Activated T-helper 1 cell treated with anti-CD3 and anti-CD28 coated beads, Interleukin-12 subunit alpha, Interleukin-12 subunit beta, Interleukin-2, Interleukin-4 antibody, amounts not matched to agents 30 ng/mL and 10 ng/mL and 1 ng/mL, durations not matched to agents 14 hours and 24 hours and 36 hours (primary cell): ENCODE measurements around the gene SELE. TPM values are rescaled to one million over a fixed set of nuclear protein-coding genes. Genes with fewer than 3 reads are reported as not detected.
"Not testable (repeated sequence)": the region's sequence is repeated elsewhere in the genome, so short reads cannot be mapped to it uniquely, and the experiment has no call there.

Experiments used
- DNase-seq: peaks from one replicate; pipeline ENCODE4 v3.0.0; 2021; ENCODE audit warnings: low spot score
- H3K27ac Mint-ChIP-seq: one replicate; pipeline ENCODE4 v1.8.0; 2021; ENCODE audit warnings: mild to moderate bottlenecking, mixed read lengths
- H3K27me3 Mint-ChIP-seq: one replicate; pipeline ENCODE4 v1.8.0; 2022; ENCODE audit warnings: mild to moderate bottlenecking, moderate library complexity, mixed read lengths; ENCODE audit not compliant: insufficient read depth
- H3K36me3 Mint-ChIP-seq: one replicate; pipeline ENCODE4 v1.8.0; 2021; ENCODE audit warnings: low read depth, mixed read lengths
- H3K4me1 Mint-ChIP-seq: one replicate; pipeline ENCODE4 v1.8.0; 2021; ENCODE audit warnings: low read depth, mixed read lengths
- H3K4me3 Mint-ChIP-seq: one replicate; pipeline ENCODE4 v1.8.0; 2021; ENCODE audit warnings: mild to moderate bottlenecking, moderate library complexity, mixed read lengths
- H3K9me3 Mint-ChIP-seq: one replicate; pipeline ENCODE4 v1.8.0; 2021; ENCODE audit warnings: mixed read lengths
- intact Hi-C: fragments of 100-400 bp; cut with micrococcal nuclease; formaldehyde crosslinking; loops from one replicate; pipeline ENCODE4 v1.15.1; 2024
- total RNA-seq: library from RNA; stranded (reverse); gene quantifications from 2 replicates; pipeline ENCODE4 v1.2.3, GENCODE V29; 2022

Gene SELE
- total RNA-seq, 1 donor from 2014 or later: not detected

- DNase-seq: peak; percentile 55
- intact Hi-C loops: loop anchor here (1.0 to 5.0 kb wide), 7 partner anchors 18 to 1456 kb away; partner anchors contain the start of genes BLZF1, NME7, SELL and SLC19A2
- Mint-ChIP-seq H3K4me1 (peaks cover 88% of the 10 kb centered on the region), H3K36me3 (peaks cover 46% of the 10 kb centered on the region), H3K4me3 (peak overlapping the region; percentile 64), H3K27me3 (no peaks in the 10 kb centered on the region), H3K27ac (peak overlapping the region; percentile 90), H3K9me3 (no peaks in the 10 kb centered on the region)
These were observed 41.0 kb downstream of the SELE start for GRCh38 chr1:169692756-169693460.

- H3K9me3 Mint-ChIP-seq: no peaks in the 10 kb centered on the region
- peak overlapping the region; percentile 78 for H3K27ac Mint-ChIP-seq
- DNase-seq: no peak
- peak overlapping the region; percentile 32 for H3K4me3 Mint-ChIP-seq
- H3K4me1 Mint-ChIP-seq: peaks cover 66% of the 10 kb centered on the region
- intact Hi-C loops: loop anchor here (5.0 kb wide), 3 partner anchors 203 to 1223 kb away; partner anchors contain the start of genes BLZF1, NME7 and SLC19A2
- peaks cover 33% of the 10 kb centered on the region for H3K36me3 Mint-ChIP-seq
- no peaks in the 10 kb centered on the region for H3K27me3 Mint-ChIP-seq
These were observed 43.4 kb downstream of the SELE start for GRCh38 chr1:169690489-169690888.

- Mint-ChIP-seq H3K4me1 (peaks cover 55% of the 10 kb centered on the region), H3K27ac (peak overlapping the region; percentile 41), H3K27me3 (no peaks in the 10 kb centered on the region), H3K36me3 (peaks cover 22% of the 10 kb centered on the region), H3K4me3 (no peak overlapping the region), H3K9me3 (no peaks in the 10 kb centered on the region)
- no peak for DNase-seq
- intact Hi-C loops: no loop called here
These were observed 44.5 kb downstream of the SELE start for GRCh38 chr1:169689395-169689794.

- H3K27me3 Mint-ChIP-seq, H3K9me3 Mint-ChIP-seq, H3K27ac Mint-ChIP-seq, DNase-seq, H3K4me3 Mint-ChIP-seq, intact Hi-C loops: not testable (repeated sequence)
- Mint-ChIP-seq H3K4me1 (peaks cover 45% of the 10 kb centered on the region), H3K36me3 (peaks cover 17% of the 10 kb centered on the region)
These were observed 45.5 kb downstream of the SELE start for GRCh38 chr1:169688377-169688776.

- H3K9me3 Mint-ChIP-seq: no peaks in the 10 kb centered on the region
- no peaks in the 10 kb centered on the region for H3K27me3 Mint-ChIP-seq
- peaks cover 40% of the 10 kb centered on the region for H3K4me1 Mint-ChIP-seq
- DNase-seq: no peak
- H3K36me3 Mint-ChIP-seq: peaks cover 2% of the 10 kb centered on the region
- H3K4me3 Mint-ChIP-seq: no peak overlapping the region
- intact Hi-C loops: no loop called here
- peak overlapping the region; percentile 72 for H3K27ac Mint-ChIP-seq
These were observed 50.2 kb downstream of the SELE start for GRCh38 chr1:169683661-169684060.

GRCh38 chr1:169683168-169683567, 50.7 kb downstream of the SELE start:
- intact Hi-C loops, H3K27me3 Mint-ChIP-seq, H3K4me3 Mint-ChIP-seq, H3K9me3 Mint-ChIP-seq, H3K36me3 Mint-ChIP-seq, DNase-seq: not testable (repeated sequence)
- H3K27ac Mint-ChIP-seq: peak overlapping the region; percentile 72
- peaks cover 41% of the 10 kb centered on the region for H3K4me1 Mint-ChIP-seq

- peaks cover 51% of the 10 kb centered on the region for H3K4me1 Mint-ChIP-seq
- no peaks in the 10 kb centered on the region for H3K27me3 Mint-ChIP-seq
- H3K36me3 Mint-ChIP-seq: no peaks in the 10 kb centered on the region
- no peaks in the 10 kb centered on the region for H3K9me3 Mint-ChIP-seq
- no peak overlapping the region for H3K27ac Mint-ChIP-seq
- no peak for DNase-seq
- intact Hi-C loops: no loop called here
- H3K4me3 Mint-ChIP-seq: no peak overlapping the region
These were observed 51.8 kb downstream of the SELE start for GRCh38 chr1:169682071-169682470.

GRCh38 chr1:169681140-169681539, 52.7 kb downstream of the SELE start:
- H3K27me3 Mint-ChIP-seq: no peaks in the 10 kb centered on the region
- no peak for DNase-seq
- peak overlapping the region; percentile 7 for H3K4me3 Mint-ChIP-seq
- peak overlapping the region; percentile 81 for H3K27ac Mint-ChIP-seq
- H3K36me3 Mint-ChIP-seq: no peaks in the 10 kb centered on the region
- H3K9me3 Mint-ChIP-seq: no peaks in the 10 kb centered on the region
- H3K4me1 Mint-ChIP-seq: peaks cover 60% of the 10 kb centered on the region
- intact Hi-C loops: no loop called here

- no peaks in the 10 kb centered on the region for H3K36me3 Mint-ChIP-seq
- H3K4me3 Mint-ChIP-seq: peak overlapping the region; percentile 3
- intact Hi-C loops: loop anchor here (1.0 kb wide), 2 partner anchors 14 to 31 kb away; partner anchors contain the start of gene SELL
- H3K27me3 Mint-ChIP-seq: no peaks in the 10 kb centered on the region
- no peak for DNase-seq
- H3K27ac Mint-ChIP-seq: peak overlapping the region; percentile 81
- no peaks in the 10 kb centered on the region for H3K9me3 Mint-ChIP-seq
- peaks cover 67% of the 10 kb centered on the region for H3K4me1 Mint-ChIP-seq
These were observed 53.4 kb downstream of the SELE start for GRCh38 chr1:169680377-169681019.

GRCh38 chr1:169679692-169680091, 54.2 kb downstream of the SELE start:
- Mint-ChIP-seq H3K36me3 (no peaks in the 10 kb centered on the region), H3K27me3 (no peaks in the 10 kb centered on the region), H3K4me1 (peaks cover 71% of the 10 kb centered on the region), H3K4me3 (no peak overlapping the region), H3K9me3 (no peaks in the 10 kb centered on the region), H3K27ac (peak overlapping the region; percentile 32)
- intact Hi-C loops: loop anchor here (1.0 kb wide), 2 partner anchors 15 to 32 kb away; partner anchors contain the start of gene SELL
- no peak for DNase-seq

GRCh38 chr1:169676001-169676400, 57.9 kb downstream of the SELE start:
- Mint-ChIP-seq H3K36me3 (peaks cover 10% of the 10 kb centered on the region), H3K4me1 (peaks cover 56% of the 10 kb centered on the region), H3K27me3 (no peaks in the 10 kb centered on the region), H3K9me3 (peaks cover 11% of the 10 kb centered on the region), H3K4me3 (no peak overlapping the region), H3K27ac (no peak overlapping the region)
- DNase-seq: no peak
- intact Hi-C loops: no loop called here
